Thoracic aorta (tissue), 2 donors: ENCODE measurements around the gene ZBTB21. TPM values are rescaled to one million over a fixed set of nuclear protein-coding genes. Genes with fewer than 3 reads are reported as not detected.

Source experiments
- ATAC-seq: fragments of 150-250 bp; one replicate; pipeline ENCODE4 v1.8.0; 2017; ENCODE audit warnings: low read depth; ENCODE audit not compliant: insufficient number of reproducible peaks, low FRiP score
- DNase-seq: peaks from one replicate; pipeline ENCODE4 v3.0.0-alpha.2; 2020; ENCODE audit warnings: low spot score
- H3K27ac ChIP-seq, 2 donors: fragments of 200-600 bp; sonication (generic); 1 replicate in 1 of 2; 2 replicates in 1 of 2; pipeline ENCODE4 v1.5.1; 2016; ENCODE audit warnings: mild to moderate bottlenecking in 2 of 2, moderate library complexity in 2 of 2
- H3K27me3 ChIP-seq: fragments of 200-600 bp; sonication (generic); replicated peaks from 2 replicates; pipeline ENCODE4 v1.6.0; 2016; ENCODE audit warnings: mild to moderate bottlenecking; ENCODE audit not compliant: insufficient read depth
- H3K36me3 ChIP-seq: fragments of 200-600 bp; sonication (generic); one replicate; pipeline ENCODE4 v1.5.1; 2016
- H3K4me1 ChIP-seq, 2 donors: fragments of 200-600 bp; sonication (generic); 1 replicate in 1 of 2; 2 replicates in 1 of 2; pipeline versions ENCODE4 v1.5.1 to v1.6.0; 2016; ENCODE audit warnings: low read depth in 2 of 2, mild to moderate bottlenecking in 1 of 2; ENCODE audit not compliant: control insufficient read depth in 1 of 2
- H3K4me3 ChIP-seq: fragments of 200-600 bp; sonication (generic); 2 replicates; pipeline ENCODE4 v1.5.1; 2016; ENCODE audit warnings: mild to moderate bottlenecking
- H3K9me3 ChIP-seq: fragments of 200-600 bp; sonication (generic); 2 replicates; pipeline ENCODE4 v1.5.1; 2016
- CTCF ChIP-seq: fragments of 200-600 bp; sonication (generic); IDR thresholded peaks from one replicate; pipeline ENCODE4 v1.5.1; 2019; ENCODE audit warnings: antibody characterized with exemption
- total RNA-seq, 2 donors: library from RNA; depleted of rRNA; stranded (reverse); fragments of >200 nt; gene quantifications; one replicate each; pipeline versions ENCODE4 v1.1.0 to v1.2.3, GENCODE V29; 2016

Gene ZBTB21
- total RNA-seq, 2 donors from 2014 or later, result 16.5 to 23.8 TPM

DNA sequence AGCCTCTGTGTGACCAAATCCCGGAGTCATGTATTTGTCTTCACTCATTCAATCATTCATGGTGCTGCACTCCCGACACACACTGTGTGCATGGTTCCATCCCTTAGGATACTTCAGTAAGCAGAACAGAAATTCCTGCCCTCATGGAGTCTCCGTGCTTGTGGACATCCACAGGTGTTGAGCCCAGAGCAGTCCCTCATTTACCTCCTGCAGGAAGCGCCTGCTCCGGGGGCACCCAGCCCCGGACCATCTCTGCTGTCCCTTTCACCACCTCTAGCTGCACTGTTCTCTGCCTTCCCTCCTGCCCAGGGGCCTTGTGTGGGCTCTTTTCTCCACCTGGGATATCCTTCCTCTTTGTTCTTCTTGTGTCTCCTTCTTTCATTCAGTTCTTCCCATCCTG lies 9.5 kb upstream of the ZBTB21 start:
- Histone ChIP-seq H3K27ac (no peak overlapping the region), H3K36me3 (no peaks in the 10 kb centered on the region), H3K9me3 (no peaks in the 10 kb centered on the region), H3K27me3 (no peaks in the 10 kb centered on the region), H3K4me1 (no peaks in the 10 kb centered on the region), H3K4me3 (no peak overlapping the region)
- DNase-seq (no peak), ATAC-seq (no peak)
- TF ChIP-seq CTCF, result no peak

DNA sequence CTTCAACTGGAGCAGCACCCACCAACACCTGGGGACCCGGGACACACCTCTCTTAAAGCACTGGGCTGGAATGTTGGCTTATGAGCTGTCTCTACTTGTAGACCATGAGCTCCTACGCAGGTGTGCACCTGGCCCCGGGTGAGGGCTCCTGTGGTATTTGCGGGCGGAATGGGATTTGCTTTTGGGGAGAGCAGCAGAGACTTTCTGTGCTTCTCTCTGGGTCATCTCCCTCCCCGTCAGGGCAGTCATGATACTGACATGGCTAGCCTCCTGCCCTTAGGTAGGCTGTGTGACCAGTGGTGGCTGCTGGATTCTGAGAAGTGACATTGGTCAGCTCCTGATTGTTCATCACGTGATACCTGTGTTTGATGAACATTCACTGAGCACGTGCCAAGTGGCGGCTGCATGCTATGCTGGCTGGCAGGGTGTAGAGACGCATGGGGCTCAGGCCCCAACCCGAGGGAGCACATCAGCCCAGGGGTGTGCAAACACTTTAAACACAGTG lies 9.0 kb upstream of the ZBTB21 start:
- Histone ChIP-seq H3K27ac (no peak overlapping the region), H3K27me3 (no peaks in the 10 kb centered on the region), H3K9me3 (no peaks in the 10 kb centered on the region), H3K36me3 (no peaks in the 10 kb centered on the region), H3K4me3 (no peak overlapping the region), H3K4me1 (no peaks in the 10 kb centered on the region)
- DNase-seq (no peak), ATAC-seq (no peak)
- no peak for TF ChIP-seq CTCF

GRCh38 chr21:42017022-42017421 lies 6.9 kb upstream of the ZBTB21 start:
- DNase-seq (no peak), ATAC-seq (no peak)
- H3K9me3 ChIP-seq, result no peaks in the 10 kb centered on the region
- H3K27me3 ChIP-seq, result no peaks in the 10 kb centered on the region
- H3K4me3 ChIP-seq, result no peak overlapping the region
- no peaks in the 10 kb centered on the region for H3K36me3 ChIP-seq
- H3K4me1 ChIP-seq, result peaks cover 0 to 11% of the 10 kb centered on the region in 2 donors
- H3K27ac ChIP-seq, result no peak overlapping the region
- TF ChIP-seq CTCF, result no peak

DNA sequence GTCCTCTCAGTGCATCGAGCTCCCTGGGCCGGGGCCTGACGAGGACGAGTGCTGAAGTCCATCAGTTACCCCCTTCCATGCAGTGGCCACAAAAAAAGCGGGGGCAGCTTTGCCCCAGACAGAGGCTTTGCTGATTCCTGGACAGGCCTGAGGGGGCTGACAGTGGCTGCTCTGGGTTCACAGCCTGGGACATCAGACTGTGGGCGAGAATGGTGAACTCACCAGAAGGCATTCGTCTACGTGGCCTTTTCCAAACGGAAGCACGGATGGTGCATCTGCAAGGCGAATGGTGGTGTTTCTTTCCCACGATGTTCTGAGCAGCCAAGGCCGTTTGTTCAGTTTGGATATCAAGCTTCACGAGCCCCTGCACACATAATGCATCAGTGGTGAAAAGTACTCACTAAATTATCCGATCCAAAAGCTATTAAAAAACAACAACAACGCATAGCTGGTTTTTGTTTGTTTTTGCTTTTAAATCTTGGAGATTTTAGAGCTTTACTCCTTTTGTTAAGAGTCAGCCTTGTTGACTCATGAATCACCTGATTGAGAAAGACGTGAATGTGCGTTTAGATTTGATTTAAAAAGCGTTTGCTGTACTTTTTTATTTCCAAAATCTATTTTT lies 6.3 kb upstream of the ZBTB21 start:
- no peak overlapping the region for H3K4me3 ChIP-seq
- ATAC-seq (no peak), DNase-seq (no peak)
- no peaks in the 10 kb centered on the region for H3K36me3 ChIP-seq
- H3K4me1 ChIP-seq, result peaks cover 0 to 16% of the 10 kb centered on the region in 2 donors
- H3K27ac ChIP-seq, result no peak overlapping the region
- H3K27me3 ChIP-seq, result no peaks in the 10 kb centered on the region
- no peaks in the 10 kb centered on the region for H3K9me3 ChIP-seq
- TF ChIP-seq CTCF, result no peak

- H3K36me3 ChIP-seq, result no peaks in the 10 kb centered on the region
- H3K4me1 ChIP-seq, result peaks cover 0 to 17% of the 10 kb centered on the region in 2 donors
- no peak for ATAC-seq
- no peak for DNase-seq
- no peak overlapping the region for H3K27ac ChIP-seq
- H3K9me3 ChIP-seq, result no peaks in the 10 kb centered on the region
- no peak overlapping the region for H3K4me3 ChIP-seq
- H3K27me3 ChIP-seq, result no peaks in the 10 kb centered on the region
- no peak for TF ChIP-seq CTCF
These were observed 3.8 kb upstream of the ZBTB21 start for GRCh38 chr21:42013931-42014330.
